CD8-positive, alpha-beta memory T cell (primary cell): Measurements from ENCODE around the gene HMCES. TPM values are rescaled to one million over a fixed set of nuclear protein-coding genes. Genes with fewer than 3 reads are reported as not detected.

Experiments
- CTCF ChIA-PET: fragments of 350-600 bp; sonication (Branson Sonifier 250); formaldehyde crosslinking; loops from one replicate; lab custom pipeline; 2021; ENCODE audit warnings: antibody characterized with exemption; lab: Charles Lee
- POLR2A ChIA-PET: fragments of 350-600 bp; sonication (Branson Sonifier 250); formaldehyde crosslinking; loops from one replicate; lab custom pipeline; 2021; ENCODE audit warnings: antibody characterized with exemption; lab: Charles Lee
- DNase-seq, 5 donors: peaks; one replicate each; pipeline versions ENCODE4 v3.0.0 to v3.0.0-alpha.2; 2020 to 2022; ENCODE audit warnings: mixed read lengths in 1 of 5
- H3K27ac ChIP-seq: one replicate; pipeline ENCODE4 v1.7.0; 2013; ENCODE audit warnings: low read depth, mild to moderate bottlenecking, low read length, moderate library complexity
- H3K27me3 ChIP-seq: 2 replicates; pipeline ENCODE4 v1.7.0; 2013; ENCODE audit warnings: low read length, mild to moderate bottlenecking; ENCODE audit not compliant: insufficient read depth, poor library complexity, severe bottlenecking
- H3K36me3 ChIP-seq: 2 replicates; pipeline ENCODE4 v1.7.0; 2013; ENCODE audit warnings: mild to moderate bottlenecking, low read length, moderate library complexity; ENCODE audit not compliant: insufficient read depth
- H3K4me1 ChIP-seq: 2 replicates; pipeline ENCODE4 v1.7.0; 2013; ENCODE audit warnings: mild to moderate bottlenecking, low read length, moderate library complexity; ENCODE audit not compliant: insufficient read depth
- H3K4me3 ChIP-seq: 2 replicates; pipeline ENCODE4 v1.7.0; 2013; ENCODE audit warnings: mild to moderate bottlenecking, low read length
- H3K9me3 ChIP-seq: 2 replicates; pipeline ENCODE4 v1.7.0; 2013; ENCODE audit warnings: mild to moderate bottlenecking, low read length
- H3K27ac Mint-ChIP-seq, 8 donors: one replicate each; pipeline ENCODE4 v1.8.0; 2020 to 2021; ENCODE audit warnings: mixed read lengths in 8 of 8, mild to moderate bottlenecking in 6 of 8, inconsistent platforms in 3 of 8, moderate library complexity in 3 of 8
- H3K27me3 Mint-ChIP-seq, 2 donors: one replicate each; pipeline ENCODE4 v1.8.0; 2020 to 2021; ENCODE audit warnings: mixed read lengths in 2 of 2, mild to moderate bottlenecking in 1 of 2, moderate library complexity in 1 of 2
- H3K36me3 Mint-ChIP-seq, 3 donors: one replicate each; pipeline ENCODE4 v1.8.0; 2020 to 2021; ENCODE audit warnings: mixed read lengths in 3 of 3, inconsistent platforms in 1 of 3, mild to moderate bottlenecking in 1 of 3
- H3K4me1 Mint-ChIP-seq, 3 donors: one replicate each; pipeline ENCODE4 v1.8.0; 2020 to 2021; ENCODE audit warnings: mixed read lengths in 3 of 3, inconsistent platforms in 1 of 3, mild to moderate bottlenecking in 1 of 3
- H3K4me3 Mint-ChIP-seq, 7 donors: one replicate each; pipeline ENCODE4 v1.8.0; 2020 to 2021; ENCODE audit warnings: mixed read lengths in 7 of 7, mild to moderate bottlenecking in 6 of 7, moderate library complexity in 4 of 7, inconsistent platforms in 2 of 7
- H3K9me3 Mint-ChIP-seq, 5 donors: one replicate each; pipeline ENCODE4 v1.8.0; 2020 to 2022; ENCODE audit warnings: mixed read lengths in 5 of 5, mild to moderate bottlenecking in 3 of 5, moderate library complexity in 2 of 5, inconsistent platforms in 1 of 5
- polyA plus RNA-seq: library from polyadenylated mRNA; unstranded; fragments of 300-500 nt; fragmentation: Illumina TruSeq; gene quantifications from one replicate; pipeline ENCODE4 v1.2.3, GENCODE V29; 2021
- total RNA-seq, 2 experiments: library from RNA; stranded (reverse); gene quantifications; one replicate each; pipeline ENCODE4 v1.2.3, GENCODE V29; 2021

Gene HMCES, protein sequence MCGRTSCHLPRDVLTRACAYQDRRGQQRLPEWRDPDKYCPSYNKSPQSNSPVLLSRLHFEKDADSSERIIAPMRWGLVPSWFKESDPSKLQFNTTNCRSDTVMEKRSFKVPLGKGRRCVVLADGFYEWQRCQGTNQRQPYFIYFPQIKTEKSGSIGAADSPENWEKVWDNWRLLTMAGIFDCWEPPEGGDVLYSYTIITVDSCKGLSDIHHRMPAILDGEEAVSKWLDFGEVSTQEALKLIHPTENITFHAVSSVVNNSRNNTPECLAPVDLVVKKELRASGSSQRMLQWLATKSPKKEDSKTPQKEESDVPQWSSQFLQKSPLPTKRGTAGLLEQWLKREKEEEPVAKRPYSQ
- total RNA-seq (10 to 100 TPM; 64.3 to 64.6 TPM), polyA plus RNA-seq (97.9 TPM)

DNA sequence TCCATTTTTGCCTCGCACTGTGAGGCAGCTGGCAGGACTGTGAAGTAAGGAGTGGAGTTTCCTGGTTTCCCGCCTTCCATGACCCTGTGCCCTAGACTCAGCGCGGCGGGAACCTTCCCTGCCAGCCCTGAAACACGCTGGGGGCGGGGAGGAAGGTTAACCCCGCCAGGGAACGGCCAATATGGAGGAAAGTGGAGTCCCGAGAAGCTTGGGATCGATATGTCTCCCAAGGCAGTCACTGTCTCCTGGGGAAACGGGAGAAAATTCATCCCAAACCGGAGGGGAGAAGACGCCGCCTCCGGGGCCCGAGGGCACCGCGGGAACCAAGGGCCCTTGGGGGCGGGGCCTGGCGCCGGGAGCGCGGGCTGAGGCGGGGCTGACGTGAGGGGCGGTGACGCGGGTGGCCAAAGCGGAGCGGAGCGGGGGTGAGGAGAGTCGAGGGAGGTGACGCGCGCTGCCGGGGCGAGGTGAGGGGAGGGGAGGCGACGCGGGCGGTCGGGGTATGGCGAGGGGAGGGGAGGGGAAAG is at the start of gene HMCES:
Gene HMCES (plus strand): TSS at position 432 of the 527 bp plus-strand sequence. CDS start 863 bp downstream, outside the sequence.
- H3K9me3 Mint-ChIP-seq: no peaks in the 10 kb centered on the region
- peaks cover 32 to 50% (median 38%) of the 10 kb centered on the region in 3 donors for H3K4me1 Mint-ChIP-seq
- no peaks in the 10 kb centered on the region for H3K27me3 ChIP-seq
- peak; percentile 91 to 95 (median 94) for DNase-seq
- ChIA-PET POLR2A (interaction anchor here (0.7 to 3.5 kb wide), 6 partner anchors 10 to 117 kb away, joined by 3 to 55 read pairs (median 7); partner anchors contain the start of genes CNBP and COPG1), CTCF (interaction anchor here (1.2 to 2.2 kb wide), 2 partner anchors 38 to 308 kb away, joined by 8 to 9 read pairs; a partner anchor contains a TSS)
- peak within 1 kb of the TSS; percentile 96 to 99 (median 98) for H3K27ac Mint-ChIP-seq
- peak within 1 kb of the TSS; percentile 94 to 99 (median 98) for H3K4me3 Mint-ChIP-seq
- peak within 1 kb of the TSS; percentile 94 for H3K27ac ChIP-seq
- H3K36me3 Mint-ChIP-seq: peaks cover 0 to 64% (median 23%) of the 10 kb centered on the region in 3 donors
- no peaks in the 10 kb centered on the region for H3K9me3 ChIP-seq
- peak within 1 kb of the TSS; percentile 96 for H3K4me3 ChIP-seq
- peaks cover 26% of the 10 kb centered on the region for H3K4me1 ChIP-seq
- peaks cover 0 to 3% of the 10 kb centered on the region in 2 donors for H3K27me3 Mint-ChIP-seq
- peaks cover 20% of the 10 kb centered on the region for H3K36me3 ChIP-seq

DNA sequence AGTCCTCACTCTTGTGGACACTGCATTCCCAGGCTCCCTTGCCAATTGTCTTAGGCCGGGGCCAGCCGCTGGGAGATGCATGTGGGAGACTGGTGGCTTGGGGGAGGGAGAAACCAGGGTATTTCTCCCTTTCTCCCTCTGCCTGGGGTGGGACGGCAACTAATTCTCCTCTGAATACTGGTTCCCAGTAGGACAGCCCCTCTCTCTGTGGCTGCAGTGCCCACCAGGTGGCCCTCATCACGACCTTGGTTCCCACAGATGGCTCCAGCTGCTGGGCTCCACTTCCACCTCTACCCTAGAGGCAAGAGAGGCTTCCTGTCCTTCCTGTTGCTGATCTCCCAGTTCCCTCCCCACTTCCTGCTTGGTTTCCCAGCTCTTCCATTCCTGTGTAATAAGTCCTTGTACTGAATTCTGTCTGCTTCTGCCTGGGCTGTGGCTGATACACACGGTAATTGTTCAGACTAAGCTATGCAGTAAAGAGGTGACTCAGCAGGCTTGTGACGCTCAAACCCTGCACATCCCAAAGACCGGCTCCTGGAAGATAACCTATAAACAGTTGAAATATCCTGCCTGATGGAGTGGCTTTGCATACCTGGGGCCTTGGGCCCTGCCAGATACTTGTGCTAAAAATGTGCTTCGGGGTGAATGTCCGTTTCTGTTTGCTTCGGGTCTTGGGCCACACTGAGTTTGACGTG is 49.6 kb upstream of the HMCES start:
- H3K27me3 ChIP-seq: no peaks in the 10 kb centered on the region
- no peak overlapping the region for H3K4me3 Mint-ChIP-seq
- no peaks in the 10 kb centered on the region for H3K9me3 ChIP-seq
- peaks cover 10% of the 10 kb centered on the region for H3K4me1 ChIP-seq
- H3K27ac ChIP-seq: no peak overlapping the region
- H3K36me3 Mint-ChIP-seq: no peaks in the 10 kb centered on the region
- H3K27ac Mint-ChIP-seq: peak overlapping the region in 1 of 8 donors; percentile 66
- no peak for DNase-seq
- no peaks in the 10 kb centered on the region for H3K36me3 ChIP-seq
- peaks cover 0 to 1% of the 10 kb centered on the region in 2 donors for H3K27me3 Mint-ChIP-seq
- no peak overlapping the region for H3K4me3 ChIP-seq
- peaks cover 10 to 12% (median 11%) of the 10 kb centered on the region in 3 donors for H3K4me1 Mint-ChIP-seq
- CTCF ChIA-PET: no interaction called here
- H3K9me3 Mint-ChIP-seq: no peaks in the 10 kb centered on the region
- POLR2A ChIA-PET: no interaction called here

DNA sequence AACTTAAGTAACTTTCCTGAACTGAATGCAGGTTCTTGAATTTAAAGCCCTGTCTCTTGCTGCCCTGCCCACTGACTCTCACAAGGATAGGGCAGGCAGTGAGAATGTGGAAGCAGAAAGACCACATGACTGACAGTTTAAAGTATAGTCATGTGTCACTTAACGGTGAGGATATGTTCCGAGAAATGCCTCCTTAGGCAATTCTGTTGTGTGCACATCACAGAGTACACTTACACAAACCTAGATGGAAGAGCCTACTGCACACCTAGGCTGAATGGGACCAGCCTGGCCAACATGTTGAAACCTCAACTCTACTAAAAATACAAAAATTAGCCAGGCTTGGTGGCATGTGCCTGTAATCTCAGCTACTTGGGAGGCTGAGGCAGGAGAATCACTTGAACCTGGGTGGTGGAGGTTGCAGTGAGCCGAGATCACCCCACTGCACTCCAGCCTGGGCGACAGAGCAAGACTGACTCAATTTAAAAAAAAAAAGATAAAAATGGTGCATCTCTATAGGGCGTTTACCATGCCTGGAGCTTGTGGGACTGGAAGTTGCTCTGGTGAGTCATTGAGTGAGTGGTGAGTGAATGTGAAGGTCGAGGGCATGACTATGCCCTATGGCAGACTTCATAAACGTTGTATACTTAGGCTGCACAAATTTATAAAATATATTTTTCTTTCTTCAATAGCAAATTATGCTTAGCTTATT is 48.2 kb upstream of the HMCES start:
- peaks cover 3% of the 10 kb centered on the region for H3K4me1 ChIP-seq
- no peak for DNase-seq
- CTCF ChIA-PET: interaction anchor here (1.0 to 1.5 kb wide), 2 partner anchors 15 to 261 kb away, joined by 3 to 9 read pairs; no protein-coding TSS in a partner anchor
- no peak overlapping the region for H3K27ac ChIP-seq
- Mint-ChIP-seq H3K4me1 (peaks cover 4 to 7% (median 4%) of the 10 kb centered on the region in 3 donors), H3K27ac (peak overlapping the region in 1 of 8 donors; percentile 43), H3K27me3 (peaks cover 0 to 1% of the 10 kb centered on the region in 2 donors), H3K9me3 (no peaks in the 10 kb centered on the region), H3K36me3 (no peaks in the 10 kb centered on the region), H3K4me3 (no peak overlapping the region)
- no peaks in the 10 kb centered on the region for H3K36me3 ChIP-seq
- H3K27me3 ChIP-seq: no peaks in the 10 kb centered on the region
- POLR2A ChIA-PET: no interaction called here
- H3K4me3 ChIP-seq: no peak overlapping the region
- H3K9me3 ChIP-seq: no peaks in the 10 kb centered on the region

DNA sequence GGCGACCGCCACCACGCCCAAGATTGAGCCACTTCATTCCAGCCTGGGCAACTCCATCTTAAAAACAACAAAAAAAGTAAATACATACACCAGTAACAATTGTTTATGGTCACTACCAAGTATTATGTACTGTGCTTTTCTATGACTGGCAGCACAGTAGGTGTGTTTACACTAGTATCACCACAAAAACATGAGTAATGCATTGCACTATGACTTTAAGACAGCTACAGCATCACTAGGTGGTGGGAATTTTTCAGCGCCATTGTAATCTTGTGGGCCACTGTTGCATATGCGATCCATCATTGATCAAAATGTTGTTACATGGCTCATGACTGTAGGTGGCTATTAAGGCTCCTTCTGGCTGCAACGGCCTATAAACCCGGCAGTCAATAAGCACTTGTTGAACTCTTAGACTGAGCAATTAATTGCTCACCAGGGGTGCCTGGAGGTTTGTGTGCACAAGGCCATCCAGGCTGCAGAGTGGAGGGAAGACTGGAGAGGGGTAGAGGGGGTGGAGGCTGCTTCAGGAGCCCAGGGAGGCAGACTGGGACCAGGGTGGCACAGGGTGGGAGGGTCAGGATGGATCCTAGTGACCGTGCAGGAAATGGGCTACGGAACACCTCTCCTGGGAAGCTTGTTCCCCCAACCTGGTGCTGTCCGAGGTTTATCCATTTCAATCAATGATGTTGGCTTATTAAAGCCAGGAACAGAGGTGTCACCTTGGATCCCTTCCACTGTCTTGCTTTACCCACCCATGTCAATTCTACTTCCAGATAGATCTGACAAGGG is 47.1 kb upstream of the HMCES start:
- Mint-ChIP-seq H3K4me1 (peaks cover 3 to 4% (median 4%) of the 10 kb centered on the region in 3 donors), H3K27ac (peak overlapping the region in 1 of 8 donors; percentile 13), H3K36me3 (no peaks in the 10 kb centered on the region), H3K27me3 (peaks cover 0 to 1% of the 10 kb centered on the region in 2 donors), H3K9me3 (no peaks in the 10 kb centered on the region), H3K4me3 (no peak overlapping the region)
- ChIA-PET CTCF (interaction anchor here (1.0 to 1.5 kb wide), 2 partner anchors 14 to 262 kb away, joined by 3 to 9 read pairs; no protein-coding TSS in a partner anchor), POLR2A (no interaction called here)
- no peak overlapping the region for H3K4me3 ChIP-seq
- no peaks in the 10 kb centered on the region for H3K4me1 ChIP-seq
- H3K27ac ChIP-seq: no peak overlapping the region
- no peaks in the 10 kb centered on the region for H3K9me3 ChIP-seq
- no peaks in the 10 kb centered on the region for H3K27me3 ChIP-seq
- H3K36me3 ChIP-seq: no peaks in the 10 kb centered on the region
- DNase-seq: no peak

DNA sequence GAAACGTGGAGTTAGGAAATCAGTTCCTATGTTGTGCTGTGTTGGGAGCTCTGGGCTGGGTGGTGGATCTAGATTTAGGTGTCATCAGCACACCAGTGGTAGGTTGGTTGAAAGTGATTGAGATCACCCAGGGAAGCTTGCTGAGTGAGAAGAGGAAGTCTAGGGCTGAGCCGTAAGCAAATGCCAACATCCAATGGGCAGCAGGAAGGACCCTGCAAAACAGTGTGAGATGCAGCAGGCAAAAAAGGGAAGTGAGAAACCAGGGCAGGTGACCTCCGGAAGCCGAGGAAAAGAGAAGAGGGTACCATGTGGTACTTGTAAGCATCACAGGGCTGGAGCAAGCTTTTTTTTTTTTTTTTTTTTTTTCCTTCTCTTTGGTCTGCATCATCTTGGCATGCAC is 45.1 kb upstream of the HMCES start:
- no peak overlapping the region for H3K4me3 ChIP-seq
- no peak for DNase-seq
- CTCF ChIA-PET: no interaction called here
- peaks cover under 1% of the 10 kb centered on the region for H3K4me1 ChIP-seq
- H3K27ac ChIP-seq: no peak overlapping the region
- Mint-ChIP-seq H3K36me3 (no peaks in the 10 kb centered on the region), H3K4me1 (peaks cover 3 to 5% (median 4%) of the 10 kb centered on the region in 3 donors), H3K9me3 (no peaks in the 10 kb centered on the region), H3K4me3 (no peak overlapping the region), H3K27me3 (no peaks in the 10 kb centered on the region), H3K27ac (peak overlapping the region in 1 of 8 donors; percentile 62)
- no peaks in the 10 kb centered on the region for H3K27me3 ChIP-seq
- POLR2A ChIA-PET: interaction anchor here (0.6 kb wide), 1 partner anchor 534 kb away, joined by 3 read pairs; no protein-coding TSS in a partner anchor
- no peaks in the 10 kb centered on the region for H3K9me3 ChIP-seq
- no peaks in the 10 kb centered on the region for H3K36me3 ChIP-seq

DNA sequence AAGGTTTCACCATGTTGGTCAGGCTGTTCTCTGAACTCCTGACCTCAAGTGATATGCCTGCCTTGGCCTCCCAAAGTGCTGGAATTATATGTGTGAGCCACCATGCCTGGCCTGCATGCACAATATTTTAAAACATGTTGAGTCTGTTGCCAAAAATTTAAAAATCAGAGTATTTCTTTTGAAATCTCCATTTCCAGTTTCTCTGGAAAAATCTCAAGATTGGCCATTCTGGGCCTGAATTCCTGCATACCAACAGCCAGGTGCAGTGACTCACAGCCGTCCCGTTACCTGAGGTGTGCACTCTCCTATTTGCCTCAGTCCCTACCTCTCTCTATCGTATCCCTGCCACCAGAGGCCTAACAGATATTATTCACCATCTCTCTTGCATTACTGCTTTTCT is 44.2 kb upstream of the HMCES start:
- ChIA-PET CTCF (no interaction called here), POLR2A (no interaction called here)
- H3K4me1 ChIP-seq: peaks cover 10% of the 10 kb centered on the region
- Mint-ChIP-seq H3K36me3 (no peaks in the 10 kb centered on the region), H3K4me1 (peaks cover 7 to 12% (median 9%) of the 10 kb centered on the region in 3 donors), H3K9me3 (no peaks in the 10 kb centered on the region), H3K4me3 (no peak overlapping the region), H3K27ac (no peak overlapping the region), H3K27me3 (no peaks in the 10 kb centered on the region)
- no peak for DNase-seq
- H3K4me3 ChIP-seq: no peak overlapping the region
- H3K27ac ChIP-seq: no peak overlapping the region
- H3K36me3 ChIP-seq: no peaks in the 10 kb centered on the region
- H3K27me3 ChIP-seq: no peaks in the 10 kb centered on the region
- no peaks in the 10 kb centered on the region for H3K9me3 ChIP-seq

DNA sequence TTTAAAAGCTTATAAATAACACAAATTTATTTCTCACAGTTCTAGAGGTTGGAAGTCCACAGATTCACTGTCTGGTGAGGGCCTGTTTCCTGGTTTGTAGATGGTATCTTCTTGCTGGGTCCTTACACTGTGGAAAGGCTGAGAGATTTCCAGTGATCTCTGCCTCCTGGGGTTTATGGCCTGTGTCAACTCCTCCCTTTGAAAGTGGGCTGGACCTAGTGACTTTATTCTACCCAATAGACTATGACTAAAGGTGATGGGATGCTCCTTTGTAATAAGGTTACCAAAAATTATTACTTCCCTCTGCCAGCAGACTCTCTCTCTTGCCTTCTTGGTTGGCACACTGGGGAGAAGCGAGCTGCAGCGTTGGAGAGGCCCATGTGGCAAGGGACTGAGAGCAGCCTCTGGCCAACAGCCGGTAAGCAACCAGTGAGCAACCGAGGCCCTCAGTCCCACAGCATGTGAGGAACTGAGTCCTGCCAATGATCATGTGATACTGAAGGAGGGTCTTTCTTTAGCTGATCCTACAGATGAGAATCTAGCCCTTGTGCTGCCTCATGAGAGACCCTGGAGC is 43.2 kb upstream of the HMCES start:
- Mint-ChIP-seq H3K27me3 (peaks cover 0 to 4% of the 10 kb centered on the region in 2 donors), H3K4me1 (peaks cover 7 to 16% (median 9%) of the 10 kb centered on the region in 3 donors), H3K9me3 (no peaks in the 10 kb centered on the region), H3K4me3 (no peak overlapping the region), H3K27ac (peak overlapping the region in 2 of 8 donors; percentile 42 to 91), H3K36me3 (no peaks in the 10 kb centered on the region)
- H3K27me3 ChIP-seq: no peaks in the 10 kb centered on the region
- POLR2A ChIA-PET: no interaction called here
- H3K4me1 ChIP-seq: peaks cover 16% of the 10 kb centered on the region
- H3K9me3 ChIP-seq: no peaks in the 10 kb centered on the region
- no peak for DNase-seq
- H3K36me3 ChIP-seq: no peaks in the 10 kb centered on the region
- no peak overlapping the region for H3K27ac ChIP-seq
- H3K4me3 ChIP-seq: no peak overlapping the region
- CTCF ChIA-PET: interaction anchor here (1.8 to 2.1 kb wide), 2 partner anchors 13 to 265 kb away, joined by 3 to 6 read pairs; no protein-coding TSS in a partner anchor
